Type B pancreatic cell (in vitro differentiated cells): ENCODE measurements around the gene DOCK3. TPM values are rescaled to one million over a fixed set of nuclear protein-coding genes. Genes with fewer than 3 reads are reported as not detected.

Experiments
- DNase-seq: peaks from one replicate; pipeline ENCODE4 v3.0.0; 2021; ENCODE audit warnings: mixed read lengths; ENCODE audit not compliant: unreplicated experiment; ENCODE audit errors: extremely low spot score
- H3K27ac Mint-ChIP-seq: 2 replicates; pipeline ENCODE4 v1.8.0; 2021; ENCODE audit warnings: mild to moderate bottlenecking, mixed read lengths
- H3K27me3 Mint-ChIP-seq: 2 replicates; pipeline ENCODE4 v1.8.0; 2021; ENCODE audit warnings: mixed read lengths
- H3K36me3 Mint-ChIP-seq: 2 replicates; pipeline ENCODE4 v1.8.0; 2021; ENCODE audit warnings: mixed read lengths
- H3K4me1 Mint-ChIP-seq: one replicate; pipeline ENCODE4 v1.8.0; 2021; ENCODE audit warnings: mixed read lengths; ENCODE audit not compliant: unreplicated experiment
- H3K4me3 Mint-ChIP-seq: 2 replicates; pipeline ENCODE4 v1.8.0; 2021; ENCODE audit warnings: mild to moderate bottlenecking, mixed read lengths
- H3K9me3 Mint-ChIP-seq: 2 replicates; pipeline ENCODE4 v1.8.0; 2021; ENCODE audit warnings: mixed read lengths
- CTCF ChIP-seq: fragments of 200-600 bp; sonication (generic); conservative IDR thresholded peaks from 2 replicates; pipeline ENCODE4 v1.5.0; 2021; ENCODE audit warnings: antibody characterized with exemption, mild to moderate bottlenecking
- total RNA-seq: library from RNA; stranded (reverse); gene quantifications from 2 replicates; pipeline ENCODE4 v1.2.1, GENCODE V29; 2021; ENCODE audit warnings: low replicate concordance

DOCK3 gene
- total RNA-seq, 1 donor from 2014 or later, result 5.9 TPM

GRCh38 chr3:51403675-51404074, 728.9 kb downstream of the DOCK3 start:
- H3K27me3 Mint-ChIP-seq, result no peaks in the 10 kb centered on the region
- H3K4me1 Mint-ChIP-seq, result no peaks in the 10 kb centered on the region
- no peak for DNase-seq

GRCh38 chr3:51408021-51408420, 733.3 kb downstream of the DOCK3 start:
- no peak for DNase-seq
- H3K4me1 Mint-ChIP-seq, result peaks cover 6% of the 10 kb centered on the region
- TF ChIP-seq CTCF, result no peak
- no peaks in the 10 kb centered on the region for H3K9me3 Mint-ChIP-seq
- peaks cover 27% of the 10 kb centered on the region for H3K36me3 Mint-ChIP-seq
- H3K27ac Mint-ChIP-seq, result no peak overlapping the region
- H3K4me3 Mint-ChIP-seq, result no peak overlapping the region
- H3K27me3 Mint-ChIP-seq, result no peaks in the 10 kb centered on the region

More at GRCh38 chr3:51403675-51404074, 728.9 kb downstream of the DOCK3 start:
- H3K27ac Mint-ChIP-seq, result no peak overlapping the region
- H3K4me3 Mint-ChIP-seq, result no peak overlapping the region
- H3K36me3 Mint-ChIP-seq, result peaks cover 11% of the 10 kb centered on the region
- H3K9me3 Mint-ChIP-seq, result no peaks in the 10 kb centered on the region
- TF ChIP-seq CTCF, result no peak

GRCh38 chr3:51408813-51409212, 734.1 kb downstream of the DOCK3 start:
- no peak overlapping the region for H3K27ac Mint-ChIP-seq
- H3K4me3 Mint-ChIP-seq, result no peak overlapping the region
- peaks cover 6% of the 10 kb centered on the region for H3K4me1 Mint-ChIP-seq
- TF ChIP-seq CTCF, result no peak
- DNase-seq, result no peak
- H3K36me3 Mint-ChIP-seq, result peaks cover 30% of the 10 kb centered on the region
- H3K9me3 Mint-ChIP-seq, result no peaks in the 10 kb centered on the region
- H3K27me3 Mint-ChIP-seq, result no peaks in the 10 kb centered on the region

- Mint-ChIP-seq H3K9me3 (no peaks in the 10 kb centered on the region), H3K27ac (no peak overlapping the region), H3K27me3 (no peaks in the 10 kb centered on the region), H3K4me3 (no peak overlapping the region), H3K4me1 (no peaks in the 10 kb centered on the region), H3K36me3 (peaks cover 11% of the 10 kb centered on the region)
- DNase-seq, result no peak
- no peak for TF ChIP-seq CTCF
These were observed 747.5 kb downstream of the DOCK3 start for GRCh38 chr3:51422211-51422610.

GRCh38 chr3:51426921-51427320, 752.2 kb downstream of the DOCK3 start:
- H3K27ac Mint-ChIP-seq, result no peak overlapping the region
- H3K36me3 Mint-ChIP-seq, result peaks cover 6% of the 10 kb centered on the region
- H3K4me3 Mint-ChIP-seq, result no peak overlapping the region
- no peaks in the 10 kb centered on the region for H3K4me1 Mint-ChIP-seq
- no peak for DNase-seq
- no peaks in the 10 kb centered on the region for H3K9me3 Mint-ChIP-seq
- no peak for TF ChIP-seq CTCF
- no peaks in the 10 kb centered on the region for H3K27me3 Mint-ChIP-seq

- Mint-ChIP-seq H3K4me3 (no peak overlapping the region), H3K27ac (no peak overlapping the region), H3K4me1 (no peaks in the 10 kb centered on the region), H3K9me3 (no peaks in the 10 kb centered on the region), H3K27me3 (no peaks in the 10 kb centered on the region), H3K36me3 (peaks cover 13% of the 10 kb centered on the region)
- TF ChIP-seq CTCF, result no peak
- DNase-seq, result no peak
These were observed 754.4 kb downstream of the DOCK3 start for GRCh38 chr3:51429138-51429537.
